H9 (cell line): ENCODE results near the gene FAM13A. TPM values are rescaled to one million over a fixed set of nuclear protein-coding genes. Genes with fewer than 3 reads are reported as not detected.

Source experiments
- DNase-seq: peaks from one replicate; pipeline ENCODE4 v3.0.0-alpha.2; 2017
- H2AFZ ChIP-seq: one replicate; pipeline ENCODE4 v1.6.1; 2013; ENCODE audit warnings: mild to moderate bottlenecking, low read length, control low read depth, moderate library complexity
- H2AK5ac ChIP-seq: 2 replicates; pipeline ENCODE4 v1.6.1; 2013; ENCODE audit warnings: low read length, control low read depth, mixed read lengths; ENCODE audit not compliant: insufficient read length
- H2BK120ac ChIP-seq: one replicate; pipeline ENCODE4 v1.6.1; 2013; ENCODE audit warnings: low read depth, mild to moderate bottlenecking, low read length, control low read depth, inconsistent platforms; ENCODE audit not compliant: poor library complexity, severe bottlenecking
- H2BK12ac ChIP-seq: 2 replicates; pipeline ENCODE4 v1.6.1; 2013; ENCODE audit warnings: low read length, control low read depth, mixed read lengths, low read depth; ENCODE audit not compliant: insufficient read length
- H2BK15ac ChIP-seq: 2 replicates; pipeline ENCODE4 v1.6.1; 2013; ENCODE audit warnings: low read depth, low read length, control low read depth
- H2BK20ac ChIP-seq: one replicate; pipeline ENCODE4 v1.6.1; 2013; ENCODE audit warnings: low read depth, mild to moderate bottlenecking, low read length, control low read depth, inconsistent platforms; ENCODE audit not compliant: poor library complexity, severe bottlenecking
- H2BK5ac ChIP-seq: 2 replicates; pipeline ENCODE4 v1.6.1; 2013; ENCODE audit warnings: low read length, control low read depth, mixed read lengths; ENCODE audit not compliant: insufficient read length
- H3K14ac ChIP-seq: 2 replicates; pipeline ENCODE4 v1.6.1; 2013; ENCODE audit warnings: low read length, control low read depth; ENCODE audit not compliant: insufficient read depth
- H3K18ac ChIP-seq: 2 replicates; pipeline ENCODE4 v1.6.1; 2013; ENCODE audit warnings: low read depth, mild to moderate bottlenecking, mixed read lengths, low read length, control low read depth; ENCODE audit not compliant: insufficient read length
- H3K23ac ChIP-seq: 2 replicates; pipeline ENCODE4 v1.6.1; 2013; ENCODE audit warnings: low read length, control low read depth, mixed read lengths, low read depth; ENCODE audit not compliant: insufficient read length
- H3K23me2 ChIP-seq: 2 replicates; pipeline ENCODE4 v1.6.1; 2013; ENCODE audit warnings: low read depth, mild to moderate bottlenecking, mixed read lengths, low read length, control low read depth; ENCODE audit not compliant: insufficient read length, poor library complexity, severe bottlenecking
- H3K27ac ChIP-seq: 2 replicates; pipeline ENCODE4 v1.5.1; 2013; ENCODE audit warnings: low read length, control low read depth, mixed read lengths, low read depth; ENCODE audit not compliant: insufficient read length
- H3K27me3 ChIP-seq: 2 replicates; pipeline ENCODE4 v1.6.1; 2013; ENCODE audit warnings: low read length, control low read depth, inconsistent platforms; ENCODE audit not compliant: insufficient read depth
- H3K4ac ChIP-seq: 2 replicates; pipeline ENCODE4 v1.6.1; 2013; ENCODE audit warnings: low read depth, mild to moderate bottlenecking, control low read depth, inconsistent platforms, low read length, moderate library complexity
- H3K4me1 ChIP-seq: 2 replicates; pipeline ENCODE4 v1.6.1; 2013; ENCODE audit warnings: low read length, control low read depth, inconsistent platforms; ENCODE audit not compliant: insufficient read depth
- H3K4me2 ChIP-seq: 2 replicates; pipeline ENCODE4 v1.6.1; 2013; ENCODE audit warnings: low read length, control low read depth, mixed read lengths; ENCODE audit not compliant: insufficient read length, insufficient read depth
- H3K56ac ChIP-seq: 2 replicates; pipeline ENCODE4 v1.6.1; 2013; ENCODE audit warnings: low read depth, mild to moderate bottlenecking, mixed read lengths, low read length, control low read depth; ENCODE audit not compliant: insufficient read length
- H3K79me1 ChIP-seq: 2 replicates; pipeline ENCODE4 v1.6.1; 2013; ENCODE audit warnings: low read depth, mild to moderate bottlenecking, moderate library complexity, low read length, control low read depth, inconsistent platforms; ENCODE audit not compliant: insufficient read depth, poor library complexity, severe bottlenecking
- H3K79me2 ChIP-seq: 2 replicates; pipeline ENCODE4 v1.6.1; 2013; ENCODE audit warnings: low read length, control low read depth, inconsistent platforms; ENCODE audit not compliant: insufficient read depth
- H3K9ac ChIP-seq: 2 replicates; pipeline ENCODE4 v1.6.1; 2013; ENCODE audit warnings: low read length, control low read depth, mixed read lengths; ENCODE audit not compliant: insufficient read length; ENCODE audit errors: extremely low read depth
- H3K9me3 ChIP-seq: one replicate; pipeline ENCODE4 v1.6.1; 2013; ENCODE audit warnings: low read depth, low read length, inconsistent platforms; ENCODE audit not compliant: control insufficient read depth
- H3T11ph ChIP-seq: one replicate; pipeline ENCODE4 v1.6.1; 2013; ENCODE audit warnings: mild to moderate bottlenecking, low read length, control low read depth, inconsistent platforms
- H4K20me1 ChIP-seq: one replicate; pipeline ENCODE4 v1.6.1; 2013; ENCODE audit not compliant: control insufficient read depth, insufficient read length, insufficient read depth
- H4K5ac ChIP-seq: 2 replicates; pipeline ENCODE4 v1.6.1; 2013; ENCODE audit warnings: low read depth, mild to moderate bottlenecking, mixed read lengths, low read length, control low read depth; ENCODE audit not compliant: insufficient read length
- H4K8ac ChIP-seq: replicated peaks from 2 replicates; pipeline ENCODE4 v1.6.1; 2013; ENCODE audit warnings: low read length, control low read depth, mixed read lengths, low read depth; ENCODE audit not compliant: insufficient read length
- H4K91ac ChIP-seq: 2 replicates; pipeline ENCODE4 v1.6.1; 2013; ENCODE audit warnings: low read depth, mild to moderate bottlenecking, moderate library complexity, mixed read lengths, low read length, control low read depth; ENCODE audit not compliant: insufficient read length
- H3K27ac Mint-ChIP-seq, 3 experiments: 2 replicates in 2 of 3; 3 replicates in 1 of 3; pipeline ENCODE4 v1.8.0; 2020 to 2021; ENCODE audit warnings: mixed read lengths in 3 of 3, mild to moderate bottlenecking in 1 of 3, moderate library complexity in 1 of 3
- H3K27me3 Mint-ChIP-seq: 2 replicates; pipeline ENCODE4 v1.8.0; 2021; ENCODE audit warnings: low read depth, mild to moderate bottlenecking, moderate library complexity, mixed read lengths
- H3K36me3 Mint-ChIP-seq, 3 experiments: 2 replicates in 2 of 3; 3 replicates in 1 of 3; pipeline ENCODE4 v1.8.0; 2020 to 2021; ENCODE audit warnings: low read depth in 3 of 3, mixed read lengths in 3 of 3; ENCODE audit not compliant: insufficient read depth in 1 of 3
- H3K4me1 Mint-ChIP-seq, 2 experiments: 2 replicates each; pipeline ENCODE4 v1.8.0; 2020; ENCODE audit warnings: mixed read lengths in 2 of 2
- H3K4me3 Mint-ChIP-seq, 2 experiments: 2 replicates in 1 of 2; 3 replicates in 1 of 2; pipeline ENCODE4 v1.8.0; 2020 to 2021; ENCODE audit warnings: mild to moderate bottlenecking in 2 of 2, mixed read lengths in 2 of 2, moderate library complexity in 1 of 2
- H3K9me3 Mint-ChIP-seq, 2 experiments: 2 replicates in 1 of 2; 3 replicates in 1 of 2; pipeline ENCODE4 v1.8.0; 2020; ENCODE audit warnings: mild to moderate bottlenecking in 2 of 2, mixed read lengths in 2 of 2, moderate library complexity in 1 of 2
- total RNA-seq: library from RNA; stranded (reverse); gene quantifications from 2 replicates; pipeline ENCODE4 v1.2.1, GENCODE V29; 2021
- TF ChIP-seq, protein P1 (sequence below): fragments of 200-600 bp; sonication (generic); conservative IDR thresholded peaks from 3 replicates; pipeline ENCODE4 v1.8.0; 2021; ENCODE audit warnings: antibody characterized with exemption, mild to moderate bottlenecking

FAM13A gene
- total RNA-seq, 1 experiment from 2014 or later: 12.7 TPM

DNA sequence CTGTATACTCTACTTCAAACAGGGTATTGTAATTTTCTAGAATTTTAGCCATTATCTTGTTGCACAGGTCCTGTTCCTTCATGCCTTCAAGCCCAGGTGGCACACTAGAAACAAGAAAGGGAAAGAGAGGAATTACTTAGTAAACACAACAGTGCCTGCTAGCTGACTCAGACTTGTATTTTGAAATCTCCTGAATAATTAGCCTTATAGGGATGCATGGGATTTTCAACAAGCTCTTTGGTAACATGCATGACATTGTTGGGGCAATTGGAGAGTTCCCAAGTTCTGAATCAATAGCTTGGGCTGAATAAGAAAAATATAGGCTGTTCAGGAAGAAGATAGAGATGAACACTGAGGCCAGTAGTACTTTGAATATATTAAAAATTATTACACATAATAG lies 118.8 kb downstream of the FAM13A start:
- no peaks in the 10 kb centered on the region for H3K9me3 ChIP-seq
- no peak overlapping the region for H2AK5ac ChIP-seq
- H3K36me3 Mint-ChIP-seq: peaks cover 0 to 1% (median 0%) of the 10 kb centered on the region in 3 experiments; a peak in 2 of 7 replicates
- H3K18ac ChIP-seq: no peak overlapping the region
- no peaks in the 10 kb centered on the region for H4K20me1 ChIP-seq
- H3K4me3 Mint-ChIP-seq: no peak overlapping the region
- no peaks in the 10 kb centered on the region for H3K9me3 Mint-ChIP-seq
- H3K14ac ChIP-seq: no peak overlapping the region
- no peak overlapping the region for H3K27ac Mint-ChIP-seq
- H3K4me2 ChIP-seq: no peak overlapping the region
- no peak overlapping the region for H2BK12ac ChIP-seq
- DNase-seq: no peak
- H3K27ac ChIP-seq: no peak overlapping the region
- TF ChIP-seq, protein P1, sequence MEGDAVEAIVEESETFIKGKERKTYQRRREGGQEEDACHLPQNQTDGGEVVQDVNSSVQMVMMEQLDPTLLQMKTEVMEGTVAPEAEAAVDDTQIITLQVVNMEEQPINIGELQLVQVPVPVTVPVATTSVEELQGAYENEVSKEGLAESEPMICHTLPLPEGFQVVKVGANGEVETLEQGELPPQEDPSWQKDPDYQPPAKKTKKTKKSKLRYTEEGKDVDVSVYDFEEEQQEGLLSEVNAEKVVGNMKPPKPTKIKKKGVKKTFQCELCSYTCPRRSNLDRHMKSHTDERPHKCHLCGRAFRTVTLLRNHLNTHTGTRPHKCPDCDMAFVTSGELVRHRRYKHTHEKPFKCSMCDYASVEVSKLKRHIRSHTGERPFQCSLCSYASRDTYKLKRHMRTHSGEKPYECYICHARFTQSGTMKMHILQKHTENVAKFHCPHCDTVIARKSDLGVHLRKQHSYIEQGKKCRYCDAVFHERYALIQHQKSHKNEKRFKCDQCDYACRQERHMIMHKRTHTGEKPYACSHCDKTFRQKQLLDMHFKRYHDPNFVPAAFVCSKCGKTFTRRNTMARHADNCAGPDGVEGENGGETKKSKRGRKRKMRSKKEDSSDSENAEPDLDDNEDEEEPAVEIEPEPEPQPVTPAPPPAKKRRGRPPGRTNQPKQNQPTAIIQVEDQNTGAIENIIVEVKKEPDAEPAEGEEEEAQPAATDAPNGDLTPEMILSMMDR: no peak
- H3K27me3 ChIP-seq: no peaks in the 10 kb centered on the region
- no peaks in the 10 kb centered on the region for H3K23me2 ChIP-seq
- no peak overlapping the region for H2BK5ac ChIP-seq
- no peak overlapping the region for H4K5ac ChIP-seq
- H2BK15ac ChIP-seq: no peak overlapping the region
- no peak overlapping the region for H3K9ac ChIP-seq
- H3K4me1 ChIP-seq: no peaks in the 10 kb centered on the region; the same call in 1 of the 2 replicates
- no peak overlapping the region for H3T11ph ChIP-seq
- peaks cover 18 to 19% of the 10 kb centered on the region in 2 experiments for H3K4me1 Mint-ChIP-seq
- no peaks in the 10 kb centered on the region for H3K79me2 ChIP-seq
- H2BK120ac ChIP-seq: no peak overlapping the region
- H3K23ac ChIP-seq: no peak overlapping the region
- no peak overlapping the region for H3K56ac ChIP-seq
- no peak overlapping the region for H4K8ac ChIP-seq
- H3K4ac ChIP-seq: no peak overlapping the region
- H4K91ac ChIP-seq: no peak overlapping the region
- no peak overlapping the region for H2AFZ ChIP-seq
- H2BK20ac ChIP-seq: no peak overlapping the region
- no peaks in the 10 kb centered on the region for H3K79me1 ChIP-seq
- H3K27me3 Mint-ChIP-seq: no peaks in the 10 kb centered on the region
